ENCODE results near the gene ZC2HC1C. TPM values are rescaled to one million over a fixed set of nuclear protein-coding genes. Genes with fewer than 3 reads are reported as not detected.

Gene ZC2HC1C
- total and polyA plus RNA-seq, 2 experiments from 2014 or later: 0.90 to 2.8 TPM

DNA sequence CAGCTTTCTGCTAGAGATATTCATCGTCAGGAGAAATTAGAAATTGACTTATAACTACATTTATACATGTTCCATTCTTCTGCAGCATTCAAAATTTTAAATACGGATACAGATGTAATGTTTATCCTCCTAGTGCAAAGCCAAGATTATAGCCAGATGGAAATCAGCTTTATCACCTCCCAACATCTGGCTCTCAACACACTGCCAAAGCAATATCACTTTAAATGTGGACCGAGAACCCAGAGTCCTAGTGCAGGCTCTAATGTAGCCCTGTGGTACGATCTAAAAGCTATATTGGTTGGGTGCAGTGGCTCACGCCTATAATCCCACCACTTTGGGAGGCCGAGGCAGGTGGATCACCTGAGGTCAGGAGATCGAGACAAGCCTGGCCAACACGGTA is 24.7 kb upstream of the ZC2HC1C start:
- no peak for TF ChIP-seq ZNF114 (CRISPR knock-in tag; IDR thresholded peaks at IDR 0.05)
- TF ChIP-seq, protein P1, sequence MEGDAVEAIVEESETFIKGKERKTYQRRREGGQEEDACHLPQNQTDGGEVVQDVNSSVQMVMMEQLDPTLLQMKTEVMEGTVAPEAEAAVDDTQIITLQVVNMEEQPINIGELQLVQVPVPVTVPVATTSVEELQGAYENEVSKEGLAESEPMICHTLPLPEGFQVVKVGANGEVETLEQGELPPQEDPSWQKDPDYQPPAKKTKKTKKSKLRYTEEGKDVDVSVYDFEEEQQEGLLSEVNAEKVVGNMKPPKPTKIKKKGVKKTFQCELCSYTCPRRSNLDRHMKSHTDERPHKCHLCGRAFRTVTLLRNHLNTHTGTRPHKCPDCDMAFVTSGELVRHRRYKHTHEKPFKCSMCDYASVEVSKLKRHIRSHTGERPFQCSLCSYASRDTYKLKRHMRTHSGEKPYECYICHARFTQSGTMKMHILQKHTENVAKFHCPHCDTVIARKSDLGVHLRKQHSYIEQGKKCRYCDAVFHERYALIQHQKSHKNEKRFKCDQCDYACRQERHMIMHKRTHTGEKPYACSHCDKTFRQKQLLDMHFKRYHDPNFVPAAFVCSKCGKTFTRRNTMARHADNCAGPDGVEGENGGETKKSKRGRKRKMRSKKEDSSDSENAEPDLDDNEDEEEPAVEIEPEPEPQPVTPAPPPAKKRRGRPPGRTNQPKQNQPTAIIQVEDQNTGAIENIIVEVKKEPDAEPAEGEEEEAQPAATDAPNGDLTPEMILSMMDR (conservative IDR thresholded peaks at IDR 0.05; ENCODE audit: low read depth in 2 of 2): no peak
- no peak for TF ChIP-seq POLR2AphosphoS5 (IDR thresholded peaks at IDR 0.05; ENCODE audit: low read depth)
- no peak for TF ChIP-seq NANOG (IDR thresholded peaks at IDR 0.05; ENCODE audit: borderline replicate concordance)
- no peak for TF ChIP-seq STAT1 (IDR thresholded peaks at IDR 0.05; ENCODE audit: unreplicated experiment)
- TF ChIP-seq, protein P2, sequence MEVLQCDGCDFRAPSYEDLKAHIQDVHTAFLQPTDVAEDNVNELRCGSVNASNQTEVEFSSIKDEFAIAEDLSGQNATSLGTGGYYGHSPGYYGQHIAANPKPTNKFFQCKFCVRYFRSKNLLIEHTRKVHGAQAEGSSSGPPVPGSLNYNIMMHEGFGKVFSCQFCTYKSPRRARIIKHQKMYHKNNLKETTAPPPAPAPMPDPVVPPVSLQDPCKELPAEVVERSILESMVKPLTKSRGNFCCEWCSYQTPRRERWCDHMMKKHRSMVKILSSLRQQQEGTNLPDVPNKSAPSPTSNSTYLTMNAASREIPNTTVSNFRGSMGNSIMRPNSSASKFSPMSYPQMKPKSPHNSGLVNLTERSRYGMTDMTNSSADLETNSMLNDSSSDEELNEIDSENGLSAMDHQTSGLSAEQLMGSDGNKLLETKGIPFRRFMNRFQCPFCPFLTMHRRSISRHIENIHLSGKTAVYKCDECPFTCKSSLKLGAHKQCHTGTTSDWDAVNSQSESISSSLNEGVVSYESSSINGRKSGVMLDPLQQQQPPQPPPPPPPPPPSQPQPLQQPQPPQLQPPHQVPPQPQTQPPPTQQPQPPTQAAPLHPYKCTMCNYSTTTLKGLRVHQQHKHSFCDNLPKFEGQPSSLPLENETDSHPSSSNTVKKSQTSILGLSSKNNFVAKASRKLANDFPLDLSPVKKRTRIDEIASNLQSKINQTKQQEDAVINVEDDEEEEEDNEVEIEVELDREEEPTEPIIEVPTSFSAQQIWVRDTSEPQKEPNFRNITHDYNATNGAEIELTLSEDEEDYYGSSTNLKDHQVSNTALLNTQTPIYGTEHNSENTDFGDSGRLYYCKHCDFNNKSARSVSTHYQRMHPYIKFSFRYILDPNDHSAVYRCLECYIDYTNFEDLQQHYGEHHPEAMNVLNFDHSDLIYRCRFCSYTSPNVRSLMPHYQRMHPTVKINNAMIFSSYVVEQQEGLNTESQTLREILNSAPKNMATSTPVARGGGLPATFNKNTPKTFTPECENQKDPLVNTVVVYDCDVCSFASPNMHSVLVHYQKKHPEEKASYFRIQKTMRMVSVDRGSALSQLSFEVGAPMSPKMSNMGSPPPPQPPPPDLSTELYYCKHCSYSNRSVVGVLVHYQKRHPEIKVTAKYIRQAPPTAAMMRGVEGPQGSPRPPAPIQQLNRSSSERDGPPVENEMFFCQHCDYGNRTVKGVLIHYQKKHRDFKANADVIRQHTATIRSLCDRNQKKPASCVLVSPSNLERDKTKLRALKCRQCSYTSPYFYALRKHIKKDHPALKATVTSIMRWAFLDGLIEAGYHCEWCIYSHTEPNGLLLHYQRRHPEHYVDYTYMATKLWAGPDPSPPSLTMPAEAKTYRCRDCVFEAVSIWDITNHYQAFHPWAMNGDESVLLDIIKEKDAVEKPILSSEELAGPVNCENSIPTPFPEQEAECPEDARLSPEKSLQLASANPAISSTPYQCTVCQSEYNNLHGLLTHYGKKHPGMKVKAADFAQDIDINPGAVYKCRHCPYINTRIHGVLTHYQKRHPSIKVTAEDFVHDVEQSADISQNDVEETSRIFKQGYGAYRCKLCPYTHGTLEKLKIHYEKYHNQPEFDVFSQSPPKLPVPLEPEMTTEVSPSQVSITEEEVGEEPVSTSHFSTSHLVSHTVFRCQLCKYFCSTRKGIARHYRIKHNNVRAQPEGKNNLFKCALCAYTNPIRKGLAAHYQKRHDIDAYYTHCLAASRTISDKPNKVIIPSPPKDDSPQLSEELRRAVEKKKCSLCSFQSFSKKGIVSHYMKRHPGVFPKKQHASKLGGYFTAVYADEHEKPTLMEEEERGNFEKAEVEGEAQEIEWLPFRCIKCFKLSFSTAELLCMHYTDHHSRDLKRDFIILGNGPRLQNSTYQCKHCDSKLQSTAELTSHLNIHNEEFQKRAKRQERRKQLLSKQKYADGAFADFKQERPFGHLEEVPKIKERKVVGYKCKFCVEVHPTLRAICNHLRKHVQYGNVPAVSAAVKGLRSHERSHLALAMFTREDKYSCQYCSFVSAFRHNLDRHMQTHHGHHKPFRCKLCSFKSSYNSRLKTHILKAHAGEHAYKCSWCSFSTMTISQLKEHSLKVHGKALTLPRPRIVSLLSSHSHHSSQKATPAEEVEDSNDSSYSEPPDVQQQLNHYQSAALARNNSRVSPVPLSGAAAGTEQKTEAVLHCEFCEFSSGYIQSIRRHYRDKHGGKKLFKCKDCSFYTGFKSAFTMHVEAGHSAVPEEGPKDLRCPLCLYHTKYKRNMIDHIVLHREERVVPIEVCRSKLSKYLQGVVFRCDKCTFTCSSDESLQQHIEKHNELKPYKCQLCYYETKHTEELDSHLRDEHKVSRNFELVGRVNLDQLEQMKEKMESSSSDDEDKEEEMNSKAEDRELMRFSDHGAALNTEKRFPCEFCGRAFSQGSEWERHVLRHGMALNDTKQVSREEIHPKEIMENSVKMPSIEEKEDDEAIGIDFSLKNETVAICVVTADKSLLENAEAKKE (CRISPR knock-in tag; IDR thresholded peaks at IDR 0.05): no peak
- no peak for TF ChIP-seq EZH2phosphoT487 (IDR thresholded peaks at IDR 0.05; ENCODE audit: unreplicated experiment)
- no peak for TF ChIP-seq ZNF331 (CRISPR knock-in tag; IDR thresholded peaks at IDR 0.05; ENCODE audit: low read depth)
- TF ChIP-seq EZH2 (IDR thresholded peaks at IDR 0.05; ENCODE audit: low read depth, unreplicated experiment): no peak
- TF ChIP-seq JUNB (IDR thresholded peaks at IDR 0.05; ENCODE audit: unreplicated experiment): no peak
- no peak for TF ChIP-seq CREB1 (CRISPR knock-in tag; IDR thresholded peaks at IDR 0.05; ENCODE audit: low read depth)
- TF ChIP-seq, protein P3, sequence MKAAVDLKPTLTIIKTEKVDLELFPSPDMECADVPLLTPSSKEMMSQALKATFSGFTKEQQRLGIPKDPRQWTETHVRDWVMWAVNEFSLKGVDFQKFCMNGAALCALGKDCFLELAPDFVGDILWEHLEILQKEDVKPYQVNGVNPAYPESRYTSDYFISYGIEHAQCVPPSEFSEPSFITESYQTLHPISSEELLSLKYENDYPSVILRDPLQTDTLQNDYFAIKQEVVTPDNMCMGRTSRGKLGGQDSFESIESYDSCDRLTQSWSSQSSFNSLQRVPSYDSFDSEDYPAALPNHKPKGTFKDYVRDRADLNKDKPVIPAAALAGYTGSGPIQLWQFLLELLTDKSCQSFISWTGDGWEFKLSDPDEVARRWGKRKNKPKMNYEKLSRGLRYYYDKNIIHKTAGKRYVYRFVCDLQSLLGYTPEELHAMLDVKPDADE (IDR thresholded peaks at IDR 0.05): no peak
- TF ChIP-seq, protein P4, sequence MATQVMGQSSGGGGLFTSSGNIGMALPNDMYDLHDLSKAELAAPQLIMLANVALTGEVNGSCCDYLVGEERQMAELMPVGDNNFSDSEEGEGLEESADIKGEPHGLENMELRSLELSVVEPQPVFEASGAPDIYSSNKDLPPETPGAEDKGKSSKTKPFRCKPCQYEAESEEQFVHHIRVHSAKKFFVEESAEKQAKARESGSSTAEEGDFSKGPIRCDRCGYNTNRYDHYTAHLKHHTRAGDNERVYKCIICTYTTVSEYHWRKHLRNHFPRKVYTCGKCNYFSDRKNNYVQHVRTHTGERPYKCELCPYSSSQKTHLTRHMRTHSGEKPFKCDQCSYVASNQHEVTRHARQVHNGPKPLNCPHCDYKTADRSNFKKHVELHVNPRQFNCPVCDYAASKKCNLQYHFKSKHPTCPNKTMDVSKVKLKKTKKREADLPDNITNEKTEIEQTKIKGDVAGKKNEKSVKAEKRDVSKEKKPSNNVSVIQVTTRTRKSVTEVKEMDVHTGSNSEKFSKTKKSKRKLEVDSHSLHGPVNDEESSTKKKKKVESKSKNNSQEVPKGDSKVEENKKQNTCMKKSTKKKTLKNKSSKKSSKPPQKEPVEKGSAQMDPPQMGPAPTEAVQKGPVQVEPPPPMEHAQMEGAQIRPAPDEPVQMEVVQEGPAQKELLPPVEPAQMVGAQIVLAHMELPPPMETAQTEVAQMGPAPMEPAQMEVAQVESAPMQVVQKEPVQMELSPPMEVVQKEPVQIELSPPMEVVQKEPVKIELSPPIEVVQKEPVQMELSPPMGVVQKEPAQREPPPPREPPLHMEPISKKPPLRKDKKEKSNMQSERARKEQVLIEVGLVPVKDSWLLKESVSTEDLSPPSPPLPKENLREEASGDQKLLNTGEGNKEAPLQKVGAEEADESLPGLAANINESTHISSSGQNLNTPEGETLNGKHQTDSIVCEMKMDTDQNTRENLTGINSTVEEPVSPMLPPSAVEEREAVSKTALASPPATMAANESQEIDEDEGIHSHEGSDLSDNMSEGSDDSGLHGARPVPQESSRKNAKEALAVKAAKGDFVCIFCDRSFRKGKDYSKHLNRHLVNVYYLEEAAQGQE (IDR thresholded peaks at IDR 0.05; ENCODE audit: unreplicated experiment): no peak

More for the DNA sequence above, 24.7 kb upstream of the ZC2HC1C start:
- no peaks in the 10 kb centered on the region for H3K27me3 Mint-ChIP-seq (ENCODE audit: insufficient read depth, low read depth, poor library complexity)
- Histone ChIP-seq H4K20me1 (replicated peaks; ENCODE audit: insufficient read depth) (0 out of 2 replicates have a peak, but pooled peaks cover 6% of the 10 kb centered on the region), H3K79me2 (replicated peaks; ENCODE audit: insufficient read depth) (0 out of 2 replicates have a peak, but pooled peaks cover 6% of the 10 kb centered on the region), H3K4me2 (no peak overlapping the region), H2AFZ (no peak overlapping the region), H3K36me3 (ENCODE audit: insufficient read depth) (no peaks in the 10 kb centered on the region; the same call in 1 of the 2 replicates), H3F3A (replicated peaks; ENCODE audit: low read depth) (no peaks in the 10 kb centered on the region), H3K27me3 (ENCODE audit: insufficient read depth) (no peaks in the 10 kb centered on the region), H3K4me3 (no peak overlapping the region), H3K27ac (ENCODE audit: low read depth) (no peak overlapping the region), H3K4me1 (ENCODE audit: insufficient read depth) (no peaks in the 10 kb centered on the region), H3K9me2 (ENCODE audit: insufficient read depth) (no peaks in the 10 kb centered on the region)
- H3K4me1 Mint-ChIP-seq: no peaks in the 10 kb centered on the region
- ATAC-seq: no peak
- no peak for DNase-seq (ENCODE audit: low spot score)
- H3K4me3 Mint-ChIP-seq: no peak overlapping the region
- H3K9me3 Mint-ChIP-seq: no peaks in the 10 kb centered on the region
- H3K36me3 Mint-ChIP-seq (ENCODE audit: low read depth): peaks cover 4% of the 10 kb centered on the region; the same call in 2 of the 3 replicates
- H3K27ac Mint-ChIP-seq: no peak overlapping the region
